ENCODE data around the gene DUOXA2.

GRCh38 chr15:45121706-45122417 lies 7.7 kb downstream of the DUOXA2 start:
- no peak for TF ChIP-seq ARNT (IDR thresholded peaks at IDR 0.05)
- TF ChIP-seq HDGF (IDR thresholded peaks at IDR 0.05; ENCODE audit: borderline replicate concordance) = no peak
- TF ChIP-seq NFRKB (IDR thresholded peaks at IDR 0.05) = no peak
- TF ChIP-seq SUZ12 (IDR thresholded peaks at IDR 0.05) = no peak
- TF ChIP-seq FOXA1 (IDR thresholded peaks at IDR 0.05) = no peak
- TF ChIP-seq ZNF384 (IDR thresholded peaks at IDR 0.05) = no peak
- TF ChIP-seq TARDBP (IDR thresholded peaks at IDR 0.05) = no peak
- TF ChIP-seq SP1 (IDR thresholded peaks at IDR 0.05) = no peak
- TF ChIP-seq FOXM1 (IDR thresholded peaks at IDR 0.05; ENCODE audit: borderline replicate concordance) = no peak
- TF ChIP-seq FOXK2 (IDR thresholded peaks at IDR 0.05) = no peak
- no peak for TF ChIP-seq BHLHE40 (IDR thresholded peaks at IDR 0.05; ENCODE audit: borderline replicate concordance)

Data from HEK293T (cell line).